ENCODE results near the gene JAGN1.

DNA sequence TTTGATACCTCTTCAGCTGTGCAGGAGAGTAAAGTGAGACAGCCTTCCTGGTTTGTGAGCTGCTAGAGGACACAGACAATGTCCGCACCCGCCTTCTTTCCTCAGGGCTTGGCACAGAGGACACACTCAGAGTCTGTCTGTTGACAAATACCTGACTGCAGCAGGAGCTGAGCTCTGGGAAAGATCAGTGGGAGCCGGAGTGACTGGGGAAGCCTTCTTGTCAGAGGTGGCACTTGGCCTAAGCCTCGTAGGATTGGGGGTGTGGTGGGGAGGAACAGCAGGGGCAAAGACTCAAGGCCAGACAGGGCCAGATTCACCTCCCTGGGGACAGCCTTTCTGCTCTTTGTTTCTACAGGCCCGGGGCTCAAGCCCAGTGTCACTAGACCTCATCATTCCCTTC, 23.2 kb downstream of the JAGN1 start:
- TF ChIP-seq, protein P1, sequence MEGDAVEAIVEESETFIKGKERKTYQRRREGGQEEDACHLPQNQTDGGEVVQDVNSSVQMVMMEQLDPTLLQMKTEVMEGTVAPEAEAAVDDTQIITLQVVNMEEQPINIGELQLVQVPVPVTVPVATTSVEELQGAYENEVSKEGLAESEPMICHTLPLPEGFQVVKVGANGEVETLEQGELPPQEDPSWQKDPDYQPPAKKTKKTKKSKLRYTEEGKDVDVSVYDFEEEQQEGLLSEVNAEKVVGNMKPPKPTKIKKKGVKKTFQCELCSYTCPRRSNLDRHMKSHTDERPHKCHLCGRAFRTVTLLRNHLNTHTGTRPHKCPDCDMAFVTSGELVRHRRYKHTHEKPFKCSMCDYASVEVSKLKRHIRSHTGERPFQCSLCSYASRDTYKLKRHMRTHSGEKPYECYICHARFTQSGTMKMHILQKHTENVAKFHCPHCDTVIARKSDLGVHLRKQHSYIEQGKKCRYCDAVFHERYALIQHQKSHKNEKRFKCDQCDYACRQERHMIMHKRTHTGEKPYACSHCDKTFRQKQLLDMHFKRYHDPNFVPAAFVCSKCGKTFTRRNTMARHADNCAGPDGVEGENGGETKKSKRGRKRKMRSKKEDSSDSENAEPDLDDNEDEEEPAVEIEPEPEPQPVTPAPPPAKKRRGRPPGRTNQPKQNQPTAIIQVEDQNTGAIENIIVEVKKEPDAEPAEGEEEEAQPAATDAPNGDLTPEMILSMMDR (IDR thresholded peaks at IDR 0.05; ENCODE audit: low read depth, low read length, poor library complexity, severe bottlenecking), result no peak
- TF ChIP-seq EZH2phosphoT487 (IDR thresholded peaks at IDR 0.05; ENCODE audit: borderline replicate concordance, low read length), result no peak
